B cell (primary cell): ENCODE data around the gene PLEKHN1. TPM values are rescaled to one million over a fixed set of nuclear protein-coding genes. Genes with fewer than 3 reads are reported as not detected.
A peak's percentile ranks its signal among the peaks of the same experiment; 100 is the strongest.

Experiments used
- ATAC-seq: fragments of 200-7000 bp; cut with Tn5 transposase; one replicate; pipeline ENCODE4 v1.10.0; 2021; ENCODE audit warnings: low read depth, mild to moderate bottlenecking, moderate number of reproducible peaks, moderate library complexity
- CTCF ChIA-PET: fragments of 350-600 bp; sonication (Branson Sonifier 250); formaldehyde crosslinking; loops from one replicate; lab custom pipeline; 2021; ENCODE audit warnings: antibody characterized with exemption, inconsistent platforms; lab: Charles Lee
- POLR2A ChIA-PET: fragments of 350-600 bp; sonication (Branson Sonifier 250); formaldehyde crosslinking; loops from one replicate; lab custom pipeline; 2021; ENCODE audit warnings: antibody characterized with exemption; lab: Charles Lee
- DNase-seq: peaks from one replicate; pipeline ENCODE4 v3.0.0; 2013
- H2AFZ ChIP-seq: 2 replicates; pipeline ENCODE4 v1.6.1; 2012; ENCODE audit warnings: mild to moderate bottlenecking, low read depth, low read length; ENCODE audit not compliant: insufficient read depth, poor library complexity, severe bottlenecking
- H3K27ac ChIP-seq, 2 donors: 1 replicate in 1 of 2; 2 replicates in 1 of 2; pipeline ENCODE4 v1.5.1; 2012 to 2013; ENCODE audit warnings: low read length in 2 of 2, mild to moderate bottlenecking in 2 of 2, moderate library complexity in 1 of 2
- H3K27me3 ChIP-seq, 4 experiments: fragments of 200-600 bp in 1 of 4; sonication (generic) in 1 of 4; replicated peaks in 1 of 4; 1 replicate in 2 of 4; 2 replicates in 2 of 4; pipeline versions ENCODE4 v1.6.1 to v1.7.0; 2013 to 2016; ENCODE audit warnings: low read length in 3 of 4, mild to moderate bottlenecking in 2 of 4, mixed read lengths in 1 of 4, moderate library complexity in 1 of 4; ENCODE audit not compliant: insufficient read depth in 4 of 4, control insufficient read depth in 3 of 4; ENCODE audit errors: control extremely low read depth in 1 of 4
- H3K36me3 ChIP-seq, 2 experiments: replicated peaks in 1 of 2; 1 replicate in 1 of 2; 2 replicates in 1 of 2; pipeline versions ENCODE4 v1.6.1 to v1.7.1; 2013; ENCODE audit warnings: low read length in 1 of 2; ENCODE audit not compliant: insufficient read depth in 2 of 2, control insufficient read depth in 1 of 2; ENCODE audit errors: control extremely low read depth in 1 of 2, extremely low read depth in 1 of 2
- H3K4me1 ChIP-seq, 2 donors: fragments of 200-600 bp in 1 of 2; sonication (generic) in 1 of 2; 1 replicate in 1 of 2; 2 replicates in 1 of 2; pipeline versions ENCODE4 v1.5.1 to v1.6.1; 2013 to 2017; ENCODE audit warnings: low read length in 2 of 2; ENCODE audit not compliant: control insufficient read depth in 2 of 2, insufficient read depth in 2 of 2
- H3K4me2 ChIP-seq: replicated peaks from 2 replicates; pipeline ENCODE3; 2012; ENCODE audit warnings: mild to moderate bottlenecking, low read depth, low read length; ENCODE audit not compliant: poor library complexity, severe bottlenecking
- H3K4me3 ChIP-seq, 5 experiments: fragments of 200-600 bp in 1 of 5; sonication (generic) in 1 of 5; 1 replicate in 3 of 5; 2 replicates in 2 of 5; pipeline versions ENCODE4 v1.5.1 to v1.7.0; 2011 to 2016; ENCODE audit warnings: low read length in 4 of 5, mild to moderate bottlenecking in 4 of 5, low read depth in 2 of 5, control low read depth in 1 of 5, moderate library complexity in 1 of 5; ENCODE audit not compliant: insufficient read depth in 1 of 5; ENCODE audit errors: control extremely low read depth in 1 of 5, extremely low read depth in 1 of 5
- H3K79me2 ChIP-seq: fragments of 200-600 bp; sonication (generic); one replicate; pipeline ENCODE4 v1.6.0; 2016; ENCODE audit warnings: low read length; ENCODE audit not compliant: control insufficient read depth, insufficient read depth
- H3K9ac ChIP-seq: fragments of 200-600 bp; sonication (generic); 2 replicates; pipeline ENCODE4 v1.6.1; 2017; ENCODE audit warnings: mild to moderate bottlenecking, low read length, moderate library complexity
- H3K9me3 ChIP-seq, 3 donors: one replicate each; pipeline versions ENCODE4 v1.6.1 to v1.7.1; 2013; ENCODE audit warnings: low read length in 2 of 3; ENCODE audit not compliant: control insufficient read depth in 2 of 3, insufficient read depth in 1 of 3; ENCODE audit errors: control extremely low read depth in 1 of 3
- H4K20me1 ChIP-seq: 2 replicates; pipeline ENCODE4 v1.6.0; 2012; ENCODE audit warnings: mild to moderate bottlenecking, low read length; ENCODE audit not compliant: insufficient read depth, control insufficient read depth, poor library complexity, severe bottlenecking
- H3K27ac Mint-ChIP-seq: one replicate; pipeline ENCODE4 v1.8.0; 2021; ENCODE audit warnings: mixed read lengths
- H3K27me3 Mint-ChIP-seq: one replicate; pipeline ENCODE4 v1.8.0; 2021; ENCODE audit warnings: mixed read lengths
- H3K4me1 Mint-ChIP-seq: one replicate; pipeline ENCODE4 v1.8.0; 2021; ENCODE audit warnings: mixed read lengths
- H3K4me3 Mint-ChIP-seq: one replicate; pipeline ENCODE4 v1.8.0; 2021; ENCODE audit warnings: mixed read lengths
- H3K9me3 Mint-ChIP-seq: one replicate; pipeline ENCODE4 v1.8.0; 2022; ENCODE audit warnings: mixed read lengths; ENCODE audit not compliant: insufficient read depth
- CTCF ChIP-seq: fragments of 200-600 bp; IDR thresholded peaks from one replicate; pipeline ENCODE4 v1.8.0; 2022; ENCODE audit warnings: antibody characterized with exemption, mild to moderate bottlenecking
- EZH2 ChIP-seq: IDR thresholded peaks from 2 replicates; pipeline ENCODE4 v1.6.1; 2012; ENCODE audit warnings: borderline replicate concordance, low read depth, mild to moderate bottlenecking, moderate library complexity, low read length; ENCODE audit not compliant: insufficient read depth, poor library complexity, severe bottlenecking
- WGBS: methylation state at CpG from one replicate; pipeline ENCODE4 v1.1.5; 2013; ENCODE audit warnings: missing lambda C conversion rate; ENCODE audit not compliant: insufficient coverage; 5-methylcytosine and 5-hydroxymethylcytosine counted together
- intact Hi-C: fragments of 100-400 bp; cut with micrococcal nuclease; formaldehyde crosslinking; loops from one replicate; pipeline ENCODE4 v1.10.0; 2022
- polyA plus RNA-seq: library from polyadenylated mRNA; depleted of rRNA; stranded (reverse); fragments of >200 nt; gene quantifications from 2 replicates; pipeline ENCODE4 v1.2.3, GENCODE V29; 2012
- total RNA-seq, 2 donors: library from RNA; stranded (reverse); fragments of 120-200 nt in 1 of 2; gene quantifications; 1 replicate in 1 of 2; 2 replicates in 1 of 2; pipeline versions ENCODE4 v1.2.3 to v1.2.4, GENCODE V29; 2013 to 2022

PLEKHN1 gene
- total and polyA plus RNA-seq, 2 donors (not counting 1 experiment from before 2014, with no cell fraction given), result 0.36 to 1.1 TPM

GRCh38 chr1:971751-972506 lies 5.6 kb downstream of the PLEKHN1 start:
- intact Hi-C loops, result no loop called here
- 85% methylated on average over 31 of the region's 34 CpGs for WGBS
- H2AFZ ChIP-seq, result no peak overlapping the region
- no peaks in the 10 kb centered on the region for H3K36me3 ChIP-seq
- no peaks in the 10 kb centered on the region for H3K79me2 ChIP-seq
- peak overlapping the region; percentile 10 for H3K27ac Mint-ChIP-seq
- H3K9me3 Mint-ChIP-seq, result no peaks in the 10 kb centered on the region
- no peak overlapping the region for H3K4me3 Mint-ChIP-seq
- TF ChIP-seq EZH2, result no peak
- TF ChIP-seq CTCF, result no peak
- ChIA-PET POLR2A (no interaction called here), CTCF (no interaction called here)
- H3K4me2 ChIP-seq, result no peak overlapping the region
- H3K9ac ChIP-seq, result no peak overlapping the region
- no peak overlapping the region for H3K4me3 ChIP-seq
- peaks cover 0 to 79% (median 22%) of the 10 kb centered on the region in 4 experiments for H3K27me3 ChIP-seq
- H4K20me1 ChIP-seq, result no peaks in the 10 kb centered on the region
- no peak for DNase-seq
- ATAC-seq, result no peak
- H3K27ac ChIP-seq, result no peak overlapping the region
- H3K4me1 ChIP-seq, result peaks cover 16 to 18% of the 10 kb centered on the region in 2 donors
- H3K27me3 Mint-ChIP-seq, result peaks cover 31% of the 10 kb centered on the region
- peaks cover 0 to 14% (median 0%) of the 10 kb centered on the region in 3 donors for H3K9me3 ChIP-seq
- H3K4me1 Mint-ChIP-seq, result peaks cover 9% of the 10 kb centered on the region

- Histone ChIP-seq H2AFZ (no peak overlapping the region), H3K4me3 (no peak overlapping the region), H3K27me3 (peaks cover 0 to 74% (median 19%) of the 10 kb centered on the region in 4 experiments), H3K79me2 (no peaks in the 10 kb centered on the region), H3K4me1 (peaks cover 10% of the 10 kb centered on the region in 2 donors), H3K36me3 (no peaks in the 10 kb centered on the region), H3K27ac (no peak overlapping the region), H4K20me1 (no peaks in the 10 kb centered on the region), H3K9ac (no peak overlapping the region), H3K4me2 (no peak overlapping the region), H3K9me3 (peaks cover 0 to 14% (median 0%) of the 10 kb centered on the region in 3 donors)
- no peak overlapping the region for H3K27ac Mint-ChIP-seq
- POLR2A ChIA-PET, result no interaction called here
- no peaks in the 10 kb centered on the region for H3K9me3 Mint-ChIP-seq
- H3K4me1 Mint-ChIP-seq, result peaks cover 7% of the 10 kb centered on the region
- TF ChIP-seq CTCF, result no peak
- no peak for TF ChIP-seq EZH2
- ATAC-seq (no peak), DNase-seq (no peak)
- H3K4me3 Mint-ChIP-seq, result no peak overlapping the region
- peaks cover 31% of the 10 kb centered on the region for H3K27me3 Mint-ChIP-seq
- 87% methylated on average over 27 of the region's 28 CpGs for WGBS
- intact Hi-C loops, result no loop called here
- CTCF ChIA-PET, result no interaction called here
These were observed 6.6 kb downstream of the PLEKHN1 start for GRCh38 chr1:972726-973458.
